ENCODE data around the gene RFX3.

RFX3 gene

DNA sequence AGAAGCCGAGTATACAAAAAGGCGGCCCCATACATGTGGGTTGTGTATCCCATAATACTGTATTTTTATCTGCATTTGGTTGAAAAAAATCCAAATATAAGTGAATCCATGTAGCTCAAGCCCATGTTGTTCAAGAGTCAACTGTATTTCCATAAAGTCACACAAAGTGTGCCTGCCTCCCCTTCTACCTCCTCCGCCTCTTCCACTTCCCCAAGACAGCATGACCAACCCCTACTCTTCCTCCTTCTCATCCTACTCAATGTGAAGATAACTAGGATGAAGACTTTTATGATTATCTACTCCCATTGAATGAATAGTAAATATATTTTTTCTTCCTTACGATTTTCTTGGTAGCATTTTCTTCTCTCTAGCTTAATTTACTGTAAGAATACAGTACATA lies 92.7 kb downstream of the RFX3 start:
- DNase-seq: no peak

DNA sequence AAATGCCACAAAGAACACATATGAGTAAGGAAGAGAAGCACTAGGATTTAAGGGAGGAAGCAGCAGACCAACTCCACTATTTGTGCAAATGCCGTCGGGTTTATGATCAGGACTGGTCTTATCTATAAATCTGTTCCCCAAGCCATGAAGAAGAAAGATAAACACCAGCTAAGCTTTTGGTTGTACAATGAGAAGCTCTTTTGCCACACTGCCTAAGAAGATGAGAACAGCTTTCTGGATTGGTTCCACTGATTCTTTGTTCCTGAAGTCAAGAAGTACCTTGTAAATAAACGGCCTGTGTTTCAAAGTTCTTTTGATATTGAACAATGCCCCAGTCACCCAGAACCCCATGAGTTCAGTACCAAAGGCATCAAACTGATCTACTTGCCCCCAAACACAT lies 93.9 kb downstream of the RFX3 start:
- no peak for DNase-seq

DNA sequence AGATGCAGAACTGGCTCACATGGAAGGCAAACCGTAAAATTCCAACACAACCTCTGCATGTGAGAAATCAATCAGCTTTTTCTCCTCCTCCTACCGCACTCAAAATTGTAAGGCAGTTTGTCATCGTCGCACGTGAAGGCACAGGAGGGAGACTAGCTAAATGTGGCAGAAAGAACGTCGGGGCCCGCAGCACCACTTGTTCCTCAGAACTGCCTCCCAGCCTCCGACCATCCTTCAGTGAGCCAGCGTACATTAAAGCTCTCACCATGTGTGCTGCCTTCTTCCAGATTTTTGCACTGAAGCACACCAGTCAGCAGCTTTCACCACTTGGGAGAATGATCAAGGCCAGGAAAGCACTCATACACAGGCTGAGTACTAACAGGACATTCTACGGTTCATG lies 105.9 kb downstream of the RFX3 start:
- peak in 1 of 14 donors; percentile 6 for DNase-seq

DNA sequence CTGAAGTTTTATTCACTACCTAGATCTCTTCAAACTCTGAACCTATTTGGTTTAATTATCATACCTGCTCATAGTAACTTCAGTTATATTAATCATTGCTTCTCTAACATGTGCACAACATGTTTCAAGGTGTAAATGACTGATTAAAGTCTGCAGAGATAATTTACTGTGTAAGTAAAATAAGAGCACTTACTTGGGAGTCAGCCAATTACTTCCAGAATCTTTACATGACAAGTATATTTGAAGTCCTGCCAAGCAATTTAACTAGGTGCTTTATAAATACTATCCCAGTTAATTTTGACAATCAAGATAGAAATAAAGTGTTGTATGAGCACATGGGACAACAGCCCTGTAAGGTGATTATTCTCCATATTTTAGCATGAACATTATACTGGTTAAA lies 109.9 kb downstream of the RFX3 start:
- no peak for DNase-seq

DNA sequence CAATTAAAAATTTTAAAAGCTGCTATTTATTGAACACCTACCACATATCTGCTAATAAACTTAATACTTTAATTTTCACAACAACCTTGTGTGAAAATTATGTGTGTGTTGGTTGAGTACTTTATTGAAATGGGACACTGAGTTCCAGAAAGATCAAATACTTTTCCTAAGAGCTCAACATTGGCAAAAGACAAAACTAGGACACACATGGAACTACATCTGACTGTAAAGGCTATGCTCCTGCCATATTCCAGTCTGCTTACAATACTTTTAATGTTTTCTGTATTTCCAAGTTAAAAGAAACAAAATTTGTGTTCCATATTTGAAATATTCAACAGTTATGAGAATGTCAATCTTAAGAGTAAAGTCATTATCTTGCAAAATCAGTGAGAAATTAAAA lies 111.8 kb downstream of the RFX3 start:
- DNase-seq: no peak

DNA sequence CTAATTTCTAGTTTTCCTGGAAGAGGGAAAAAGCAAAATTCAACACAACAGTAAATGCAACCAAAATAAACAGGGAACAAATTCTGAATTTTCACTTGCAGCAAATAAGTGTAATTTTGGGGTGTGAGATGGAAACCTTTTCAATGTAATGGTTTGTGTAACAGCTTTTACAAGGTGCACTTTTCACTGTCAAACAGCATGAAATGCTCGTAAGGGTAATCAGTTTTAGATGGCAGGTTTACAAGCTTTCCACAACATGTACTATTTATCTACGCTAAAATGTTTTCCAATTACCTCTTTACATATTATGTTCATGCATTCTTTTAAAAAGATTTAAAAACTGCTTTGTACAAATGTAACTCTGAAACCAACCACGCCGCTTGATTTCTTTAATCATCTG lies 115.3 kb downstream of the RFX3 start:
- DNase-seq: no peak

DNA sequence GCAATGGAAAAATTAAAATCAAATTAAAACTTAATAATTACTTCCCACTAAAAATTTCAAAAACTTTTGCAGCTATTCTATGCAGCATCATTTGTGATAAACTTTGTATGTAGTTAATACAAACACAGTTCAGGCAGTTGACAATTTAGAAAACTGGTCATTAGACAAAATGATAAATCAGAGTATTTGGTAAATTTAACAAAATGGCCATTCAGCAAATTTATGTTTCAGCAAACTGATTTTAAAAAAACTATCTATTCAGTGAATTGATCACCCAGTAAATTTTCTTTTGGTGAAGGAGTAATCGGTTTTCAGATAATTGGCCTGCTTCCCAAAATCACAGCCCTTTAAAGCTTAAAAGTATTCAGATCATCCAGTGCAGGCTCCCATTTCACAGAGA lies 116.3 kb downstream of the RFX3 start:
- no peak for DNase-seq

DNA sequence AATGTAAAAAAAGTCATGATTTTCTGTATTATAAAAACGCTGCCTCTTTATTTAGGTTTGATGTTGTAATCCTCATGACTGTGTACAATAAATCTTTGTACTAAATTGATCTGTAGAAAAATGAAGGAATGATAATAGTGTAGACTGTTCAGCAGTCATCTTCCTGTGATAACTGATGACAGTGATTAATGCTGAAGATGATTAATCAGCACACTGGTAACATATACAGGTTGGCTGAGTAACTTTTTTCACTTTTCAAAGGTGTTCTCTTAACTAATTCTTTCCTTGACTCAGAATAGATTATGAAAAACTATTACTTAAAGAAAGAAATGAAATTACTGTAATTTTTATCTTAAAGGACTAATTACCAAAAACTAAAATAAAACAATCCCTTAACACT lies 122.5 kb downstream of the RFX3 start:
- DNase-seq: no peak

DNA sequence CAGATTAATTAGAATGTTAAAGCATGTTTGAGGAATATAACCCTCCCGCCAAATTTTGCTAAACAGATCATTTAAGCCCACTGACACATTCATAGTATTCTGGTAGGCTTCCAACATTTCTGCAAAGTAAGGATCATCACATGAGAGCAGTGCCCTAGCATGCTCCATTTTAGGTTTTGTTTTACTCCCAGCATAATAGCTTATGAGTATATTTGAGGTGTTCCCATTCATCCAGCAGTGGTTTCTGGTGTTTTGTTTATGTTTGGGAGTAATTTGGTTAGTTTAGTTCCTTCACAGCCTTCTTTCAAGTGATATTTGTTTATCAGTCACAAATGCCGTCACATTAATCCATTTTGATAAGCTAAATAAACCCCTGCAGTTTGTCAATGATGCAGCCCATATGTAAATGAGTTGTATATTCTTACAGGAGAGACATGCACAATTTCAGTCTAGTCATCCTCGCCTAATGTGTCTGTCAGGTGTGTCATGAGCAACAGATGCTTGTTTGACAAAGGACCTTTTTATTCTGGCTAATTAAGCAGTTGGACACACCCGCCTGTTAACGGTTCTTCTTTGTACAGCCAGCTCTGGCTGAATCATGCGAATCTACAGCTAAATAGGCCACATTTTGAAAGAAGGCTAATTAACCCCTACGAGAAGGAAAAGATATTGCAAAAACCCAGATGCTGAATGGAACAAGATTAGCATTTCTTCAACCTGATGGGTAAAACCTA lies 124.4 kb downstream of the RFX3 start:
- DNase-seq: peak in 5 of 14 donors; percentile 1 to 64 (median 3)

DNA sequence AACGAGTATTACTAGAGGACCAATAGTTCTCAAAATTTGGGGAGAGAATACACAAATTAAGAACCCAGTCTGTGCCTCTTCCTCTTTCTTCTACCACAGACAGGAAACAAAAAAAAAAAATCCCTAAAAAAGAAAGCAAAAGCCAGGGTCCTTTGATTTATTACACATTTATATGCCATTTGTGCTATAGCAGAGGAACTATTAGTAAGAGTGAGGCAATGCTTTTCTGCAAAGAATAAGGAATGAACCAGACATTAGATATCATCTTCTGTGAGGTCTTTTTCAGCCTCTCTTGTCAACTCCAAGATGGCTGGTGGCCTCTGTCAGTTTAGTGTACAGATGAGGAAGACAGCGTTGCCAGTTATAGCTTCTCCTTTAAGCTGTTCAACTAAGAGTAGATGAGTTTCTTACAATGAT lies 127.6 kb downstream of the RFX3 start:
- no peak for DNase-seq

DNA sequence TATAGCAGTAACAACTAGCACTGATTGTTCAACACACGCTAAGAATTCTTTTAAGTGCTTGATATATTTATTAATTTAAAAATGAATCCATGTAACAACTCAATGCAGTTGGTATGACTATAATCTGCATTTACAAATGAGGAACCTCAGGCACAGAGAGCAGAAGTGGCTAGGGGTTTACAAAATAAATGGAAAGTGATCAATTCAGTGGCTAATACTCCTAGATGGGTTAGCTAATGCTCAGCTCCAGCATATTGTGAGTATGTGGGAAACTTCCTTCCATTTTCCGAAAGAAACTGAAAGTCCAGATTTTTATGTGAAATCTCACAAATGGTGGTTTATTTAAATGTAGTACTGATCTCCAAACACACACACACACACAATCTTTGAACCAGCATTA lies 128.0 kb downstream of the RFX3 start:
- no peak for DNase-seq

DNA sequence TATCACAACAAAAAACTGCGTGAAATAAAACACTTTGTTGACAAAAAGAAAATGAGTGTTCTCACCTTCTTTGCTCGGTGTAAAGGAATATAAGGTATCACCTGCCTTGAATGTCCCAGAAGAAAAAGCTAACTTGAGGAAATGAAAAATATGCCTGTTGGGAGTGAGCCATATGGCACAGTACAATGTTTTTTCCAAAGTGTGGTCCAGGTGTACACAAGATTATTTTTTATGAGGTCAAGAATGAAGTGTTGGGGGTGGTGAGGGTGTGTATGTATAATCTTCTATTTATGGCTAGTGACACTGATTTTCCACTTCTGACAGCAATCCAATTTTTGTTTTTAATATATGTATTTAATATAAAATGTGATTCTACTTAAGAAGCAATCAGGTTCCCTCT lies 134.4 kb downstream of the RFX3 start:
- DNase-seq: no peak

DNA sequence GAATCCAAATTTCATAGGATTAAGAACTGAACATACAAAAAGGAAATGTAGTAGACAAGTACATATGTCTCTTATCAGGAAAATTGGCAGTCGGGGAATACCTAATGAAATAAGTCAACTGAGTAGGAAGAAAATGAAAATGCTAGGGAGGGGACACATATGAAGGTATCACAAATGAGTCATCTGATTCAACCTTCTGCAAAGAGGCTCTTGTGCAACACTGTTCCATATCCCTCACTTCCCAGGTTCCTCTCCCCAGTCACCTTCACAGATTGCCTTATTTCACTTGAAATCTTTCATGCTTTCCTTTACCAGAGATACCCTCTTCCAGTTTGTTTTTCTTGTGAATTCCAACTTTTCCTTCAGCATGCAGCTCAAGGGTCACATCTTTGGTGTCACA lies 139.0 kb downstream of the RFX3 start:
- DNase-seq: no peak

DNA sequence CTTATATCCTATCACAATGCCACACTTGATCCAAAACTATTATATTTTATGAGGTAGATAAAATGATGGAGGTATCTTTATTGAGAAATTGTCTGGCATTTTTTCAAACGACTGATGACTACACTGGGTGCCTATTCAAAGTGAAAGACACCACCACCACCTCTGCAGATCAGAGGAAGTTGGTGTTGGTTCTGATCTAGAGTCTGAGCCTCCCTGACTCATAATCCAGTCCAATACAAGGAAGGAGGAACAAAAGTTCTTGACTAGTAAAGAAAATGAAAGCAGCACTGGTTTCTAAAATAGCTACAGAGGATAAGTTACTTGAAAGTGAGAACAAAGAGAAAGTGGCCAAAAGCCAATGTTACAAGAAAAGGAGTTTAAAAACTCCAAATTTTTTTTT lies 139.9 kb downstream of the RFX3 start:
- DNase-seq: no peak

DNA sequence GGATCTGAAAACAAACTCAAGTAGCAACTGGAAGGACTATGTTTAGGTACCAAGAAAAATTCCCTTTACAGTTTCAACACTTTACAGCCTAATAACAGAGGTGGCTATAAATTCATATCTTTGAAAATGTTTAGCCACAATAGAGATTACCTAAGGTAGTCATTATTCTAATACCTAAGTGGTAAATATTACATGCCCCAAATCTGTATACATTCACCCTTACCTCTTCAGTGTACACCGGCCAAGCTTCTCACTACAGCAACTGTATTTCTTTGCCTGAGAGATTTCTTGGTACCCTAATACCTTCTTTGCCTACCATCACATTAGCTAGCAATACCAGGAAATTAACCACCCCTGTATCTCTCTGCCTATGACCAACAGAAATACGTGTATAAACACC lies 154.0 kb downstream of the RFX3 start:
- DNase-seq: no peak

DNA sequence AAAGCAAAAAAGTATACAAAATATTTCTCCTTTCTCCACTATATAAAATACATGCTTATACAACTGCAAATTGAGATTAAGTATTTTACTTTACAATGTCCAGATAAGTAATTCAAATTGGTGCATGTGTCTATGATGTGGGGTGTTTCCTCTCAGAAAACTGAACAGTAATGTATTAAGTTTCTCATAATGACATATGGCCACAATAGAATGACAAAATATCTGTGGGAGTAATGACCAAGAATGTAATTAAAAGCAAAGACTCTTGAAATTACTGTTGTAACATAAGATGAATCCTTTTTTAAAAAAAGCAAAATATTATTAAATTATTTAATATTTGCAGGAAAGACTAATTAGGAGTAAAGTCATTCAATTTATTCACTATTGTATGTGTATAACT lies 155.1 kb downstream of the RFX3 start:
- DNase-seq: no peak

DNA sequence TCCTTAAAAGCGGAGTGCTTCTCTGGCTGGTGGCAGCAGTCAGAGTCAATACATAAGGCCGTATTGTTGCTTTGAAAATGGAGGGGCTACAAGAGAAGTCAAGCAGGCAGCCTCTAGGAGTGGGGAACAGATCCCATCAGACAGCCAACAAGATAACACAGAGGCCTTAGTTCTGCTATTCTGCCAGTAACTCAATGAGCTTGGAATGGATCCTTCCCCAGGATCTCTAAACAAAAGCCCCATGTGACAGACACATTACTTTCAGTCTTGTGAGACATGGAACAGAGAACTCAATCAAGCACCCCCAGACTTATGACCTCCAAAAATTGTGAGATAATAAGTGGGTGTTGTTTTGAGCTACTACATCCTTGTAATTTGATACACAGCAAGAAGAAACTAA lies 158.6 kb downstream of the RFX3 start:
- DNase-seq: peak in 1 of 14 donors; percentile 11

DNA sequence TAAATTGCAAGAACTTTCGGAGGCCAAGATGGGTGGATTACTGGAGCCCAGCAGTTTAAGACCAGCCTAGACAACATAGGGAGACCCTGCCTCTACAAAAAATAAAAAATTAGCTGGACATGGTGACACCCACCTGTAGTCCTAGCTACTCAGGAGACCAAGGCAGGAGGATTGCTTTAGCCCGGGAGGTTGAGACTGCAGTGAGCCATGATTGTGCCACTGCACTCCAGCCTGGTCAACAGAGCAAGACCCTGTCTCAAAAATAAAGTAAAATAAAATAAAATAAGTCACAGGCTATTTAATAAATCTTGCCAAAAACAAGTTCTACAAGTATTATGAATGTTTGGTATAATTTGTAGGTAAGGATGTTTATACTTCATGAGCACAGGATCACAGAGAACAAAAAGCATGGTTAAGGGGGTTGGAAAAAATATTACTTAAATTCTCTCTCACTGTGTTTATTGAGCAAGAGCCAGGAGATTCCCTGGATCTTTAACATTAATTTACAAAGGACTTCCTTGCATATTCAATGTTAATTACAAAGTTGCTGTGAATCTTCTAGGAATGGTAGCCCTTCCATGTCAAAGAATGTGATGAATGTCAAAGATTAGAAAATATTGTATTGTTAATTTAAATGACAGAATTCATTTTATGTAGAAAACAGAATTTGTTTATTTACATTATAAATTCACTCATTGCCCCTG lies 164.0 kb downstream of the RFX3 start:
- DNase-seq: no peak

DNA sequence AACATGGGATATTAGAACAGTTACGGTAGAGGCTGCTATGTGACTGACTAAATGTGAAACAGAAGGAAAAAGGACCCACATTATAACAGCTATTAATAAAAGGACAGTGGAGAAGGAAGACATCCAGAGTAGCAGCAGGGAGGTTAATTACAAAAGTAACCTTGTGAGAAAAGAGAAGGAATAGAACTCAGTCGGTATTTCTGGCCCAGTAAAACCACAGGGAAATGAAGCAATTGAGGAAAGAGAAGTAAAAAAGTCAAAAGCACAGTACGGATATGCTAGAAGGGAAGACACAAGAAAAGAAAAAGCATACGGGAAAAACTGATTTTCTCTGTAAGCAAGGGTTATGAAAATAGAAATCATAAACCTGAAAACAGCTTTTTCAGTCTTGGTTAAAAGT lies 164.7 kb downstream of the RFX3 start:
- no peak for DNase-seq

DNA sequence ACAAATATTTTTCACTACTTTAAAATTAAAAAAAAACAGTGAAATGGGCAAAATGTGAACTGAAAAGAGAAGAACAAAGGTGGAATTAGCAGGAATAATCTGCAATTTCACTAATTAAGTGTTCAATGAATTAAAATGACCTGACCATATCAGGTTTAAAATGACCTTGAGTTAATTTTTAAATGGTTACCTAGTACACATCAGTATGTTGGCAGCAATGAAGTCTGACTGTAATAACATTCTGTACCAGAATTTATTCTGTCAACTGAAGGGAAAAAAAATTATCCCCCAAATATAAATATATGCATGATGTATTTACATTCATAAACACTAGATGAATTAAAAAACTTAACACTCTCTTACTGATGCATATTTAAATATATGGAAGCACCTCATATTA lies 165.6 kb downstream of the RFX3 start:
- no peak for DNase-seq

DNA sequence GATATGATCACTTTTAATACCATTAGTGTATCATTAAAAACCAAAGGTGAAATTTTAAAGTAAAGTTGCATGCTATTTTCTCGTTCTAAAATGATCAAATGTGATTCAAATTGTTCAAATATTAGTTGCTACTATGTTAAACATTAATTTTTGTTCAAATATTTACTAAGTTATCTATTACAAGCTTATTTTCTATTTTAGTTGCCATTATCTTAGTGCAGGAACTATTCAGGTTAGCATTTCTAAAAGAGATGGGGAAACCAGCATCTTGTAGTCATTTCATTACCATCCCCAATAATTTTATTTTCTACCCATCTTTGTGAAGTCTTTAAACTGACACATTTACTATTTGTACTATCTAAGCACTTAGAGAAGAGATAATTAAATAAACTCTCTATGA lies 166.0 kb downstream of the RFX3 start:
- no peak for DNase-seq

DNA sequence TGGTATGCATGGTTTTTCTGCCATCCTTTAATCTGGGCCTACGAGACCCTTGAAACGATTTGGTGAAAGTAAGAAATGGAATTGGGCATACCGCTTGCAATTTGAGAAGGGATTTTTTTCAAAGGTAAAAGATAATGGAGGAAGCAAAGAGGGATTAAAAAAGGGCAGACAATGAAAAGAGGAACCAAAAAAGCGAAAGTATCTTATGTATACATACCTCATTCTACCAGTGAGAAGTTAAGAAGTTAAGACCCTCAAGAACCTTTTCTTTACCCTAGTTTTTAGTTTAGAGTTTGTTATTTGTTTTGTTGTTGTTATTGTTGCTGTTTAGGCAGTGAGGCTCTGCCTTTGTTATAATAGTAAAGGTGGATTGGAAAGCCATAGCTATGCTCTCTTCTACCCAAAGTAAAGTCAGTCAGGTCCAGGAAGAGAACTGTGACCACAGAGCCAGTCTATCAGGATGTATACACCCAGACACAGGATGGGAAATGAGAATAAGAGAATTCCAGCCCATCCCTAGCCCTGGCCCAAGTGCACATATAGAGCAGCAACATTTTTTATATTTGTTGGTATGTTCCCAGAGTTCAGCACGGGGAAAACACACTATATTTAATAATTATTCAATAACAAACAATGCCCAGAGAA lies 166.6 kb downstream of the RFX3 start:
- no peak for DNase-seq

DNA sequence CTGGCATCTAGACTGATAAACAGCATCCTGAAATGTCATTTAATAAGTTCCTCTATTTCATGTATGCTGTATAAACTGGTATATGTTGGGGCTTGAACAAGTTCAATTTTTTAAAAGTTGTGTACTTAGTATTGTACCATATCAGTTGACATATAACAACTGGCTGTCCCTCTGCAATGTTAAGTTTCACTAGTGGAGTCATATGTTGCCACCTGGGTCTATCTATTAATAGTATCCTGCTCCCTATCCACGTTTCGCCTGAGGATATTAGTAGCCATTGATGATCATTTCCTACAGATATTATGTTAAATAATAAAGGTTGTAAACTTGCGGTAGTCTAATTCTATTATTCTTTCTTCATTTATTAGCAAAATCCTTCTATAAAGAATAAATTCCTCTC lies 177.6 kb downstream of the RFX3 start:
- DNase-seq: no peak

DNA sequence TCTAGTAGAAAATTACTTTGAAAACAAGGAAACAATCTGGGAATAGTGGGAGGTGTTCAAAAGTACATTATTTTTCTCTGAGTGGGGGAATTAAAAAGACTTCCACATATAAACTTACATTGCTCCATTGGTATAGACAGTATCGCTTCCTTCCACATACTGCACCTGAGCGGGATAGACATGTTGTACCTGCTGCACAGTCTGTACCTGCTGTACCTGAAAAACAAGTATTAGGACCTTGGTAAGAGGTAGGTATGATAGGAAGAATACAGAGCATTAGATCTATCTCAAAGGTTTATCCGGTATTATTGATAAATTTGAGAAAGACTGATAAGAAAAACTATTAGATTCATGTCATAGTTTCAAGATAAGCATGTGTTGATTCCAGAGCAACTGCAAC lies 179.3 kb downstream of the RFX3 start:
- DNase-seq: no peak
